Aorta (tissue), 5 donors: Measurements from ENCODE around the gene NR2E1. TPM values are rescaled to one million over a fixed set of nuclear protein-coding genes. Genes with fewer than 3 reads are reported as not detected.

Source experiments
- ATAC-seq: fragments of 200-7000 bp; cut with Tn5 transposase; one replicate; pipeline ENCODE4 v1.9.1; 2022; ENCODE audit warnings: moderate library complexity; ENCODE audit not compliant: low FRiP score
- DNase-seq, 2 donors: peaks; one replicate each; pipeline ENCODE4 v3.0.0-alpha.2; 2020
- H3K27ac ChIP-seq, 2 donors: one replicate each; pipeline ENCODE4 v1.5.1; 2013; ENCODE audit warnings: low read length in 2 of 2, mild to moderate bottlenecking in 2 of 2, moderate library complexity in 2 of 2, control low read depth in 1 of 2, inconsistent platforms in 1 of 2, low read depth in 1 of 2
- H3K27me3 ChIP-seq, 2 donors: one replicate each; pipeline ENCODE4 v1.6.1; 2013; ENCODE audit warnings: control low read depth in 1 of 2, low read length in 1 of 2, mild to moderate bottlenecking in 1 of 2, moderate library complexity in 1 of 2; ENCODE audit not compliant: insufficient read depth in 2 of 2, control insufficient read depth in 1 of 2
- H3K36me3 ChIP-seq, 2 donors: one replicate each; pipeline ENCODE4 v1.6.1; 2013; ENCODE audit warnings: control low read depth in 1 of 2, low read length in 1 of 2, mild to moderate bottlenecking in 1 of 2; ENCODE audit not compliant: insufficient read depth in 2 of 2, control insufficient read depth in 1 of 2
- H3K4me1 ChIP-seq, 2 donors: one replicate each; pipeline ENCODE4 v1.6.1; 2013; ENCODE audit warnings: low read length in 2 of 2, control low read depth in 1 of 2, mild to moderate bottlenecking in 1 of 2, moderate library complexity in 1 of 2; ENCODE audit not compliant: insufficient read depth in 2 of 2, control insufficient read depth in 1 of 2
- H3K4me3 ChIP-seq, 2 donors: one replicate each; pipeline ENCODE4 v1.5.1; 2013; ENCODE audit warnings: low read length in 2 of 2, control low read depth in 1 of 2, mild to moderate bottlenecking in 1 of 2
- H3K9me3 ChIP-seq: one replicate; pipeline ENCODE4 v1.6.1; 2013; ENCODE audit warnings: mild to moderate bottlenecking, low read length; ENCODE audit not compliant: control insufficient read depth
- WGBS, 2 donors: extraction: QIAGEN DNeasy Blood & Tissue Kit; methylation state at CpG; one replicate each; pipeline ENCODE4 v1.1.7; 2013; 5-methylcytosine and 5-hydroxymethylcytosine counted together
- intact Hi-C, 2 donors: fragments of 100-400 bp; cut with DNase I; formaldehyde crosslinking; loops; one replicate each; pipeline versions ENCODE4 v1.14.2 to v1.15.0; 2022
- polyA plus RNA-seq, 2 donors: library from polyadenylated mRNA; stranded (reverse); fragments of 200-250 nt; gene quantifications; one replicate each; pipeline ENCODE4 v1.2.3, GENCODE V29; 2013
- total RNA-seq, 2 donors: library from RNA; stranded (reverse); fragmentation: NEBNext Ultra II Directional; extraction: Animal tissue kit (Norgen Biotek cat#: 25700); gene quantifications; one replicate each; pipeline ENCODE4 v1.2.1, GENCODE V29; 2021
- donor health status: healthy with polysubstance abuse.
- donor health status: Bipolar disorder and iron deficiency.
- donor health status: DM: no; HTN: no; CAD: no.
- donor health status: DM: no; HTN: no; CAD: no.
- donor health status: DM: yes; HTN: yes; CAD: no.

The NR2E1 gene
- total and polyA plus RNA-seq, 4 donors = not detected

GRCh38 chr6:108194503-108194902, 28.7 kb downstream of the NR2E1 start:
- intact Hi-C loops = no loop called here
- 88% methylated on average over 8 of the region's 8 CpGs for WGBS, 2 donors
- Histone ChIP-seq H3K4me1 (no peaks in the 10 kb centered on the region), H3K4me3 (no peak overlapping the region), H3K27me3 (no peaks in the 10 kb centered on the region), H3K36me3 (no peaks in the 10 kb centered on the region), H3K9me3 (no peaks in the 10 kb centered on the region), H3K27ac (no peak overlapping the region)
- DNase-seq = no peak
- no peak for ATAC-seq

GRCh38 chr6:108195209-108195608, 29.4 kb downstream of the NR2E1 start:
- Histone ChIP-seq H3K27ac (no peak overlapping the region), H3K4me1 (no peaks in the 10 kb centered on the region), H3K4me3 (no peak overlapping the region), H3K27me3 (no peaks in the 10 kb centered on the region), H3K9me3 (no peaks in the 10 kb centered on the region), H3K36me3 (no peaks in the 10 kb centered on the region)
- WGBS, 2 donors = 94 to 95% methylated on average over 3 of the region's 3 CpGs
- DNase-seq (no peak), ATAC-seq (no peak)
- intact Hi-C loops = no loop called here

DNA sequence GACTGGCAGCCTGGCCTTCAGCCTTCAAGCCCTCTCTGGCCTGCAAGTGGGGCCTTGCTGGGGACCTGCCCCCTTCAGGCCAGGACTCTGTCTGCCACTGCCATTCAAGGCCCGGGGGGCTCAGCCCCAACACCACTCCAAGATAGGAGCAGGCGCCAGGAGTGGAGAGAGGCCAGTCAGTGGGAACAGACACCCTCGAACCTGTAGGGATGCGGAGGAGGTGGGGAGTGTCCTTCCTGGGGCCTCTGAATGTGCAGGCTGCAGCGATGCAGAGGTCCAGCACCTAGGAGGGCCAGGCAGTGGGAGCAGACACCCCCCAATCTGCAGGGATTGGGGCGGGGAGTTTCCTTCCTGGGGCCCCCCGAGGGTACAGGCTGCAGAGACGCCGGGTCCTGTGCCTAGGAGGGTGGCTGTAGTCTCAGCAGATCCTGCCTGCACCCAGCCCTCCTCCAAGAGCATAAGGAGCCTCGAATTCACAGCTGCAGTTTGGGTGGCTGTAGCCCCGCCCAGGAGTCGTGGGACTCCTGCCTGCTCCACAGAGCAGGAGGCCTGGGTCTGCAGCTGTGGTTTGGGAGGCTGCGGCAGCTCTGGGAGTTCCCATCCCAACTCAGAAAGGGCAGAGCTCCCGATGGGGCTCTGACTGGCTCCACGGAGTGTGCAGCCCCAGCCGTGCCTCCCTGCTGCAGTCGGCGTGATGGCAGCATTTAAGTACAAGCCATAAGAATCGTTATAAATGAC, 33.1 kb downstream of the NR2E1 start:
- DNase-seq (no peak), ATAC-seq (peak; percentile 15)
- no peaks in the 10 kb centered on the region for H3K27me3 ChIP-seq
- 87 to 88% methylated on average over 19 of the region's 19 CpGs for whole genome bisulfite sequencing, 2 donors
- intact Hi-C loops = no loop called here
- H3K4me1 ChIP-seq = no peaks in the 10 kb centered on the region
- H3K4me3 ChIP-seq = no peak overlapping the region
- no peak overlapping the region for H3K27ac ChIP-seq
- H3K9me3 ChIP-seq = no peaks in the 10 kb centered on the region
- no peaks in the 10 kb centered on the region for H3K36me3 ChIP-seq

DNA sequence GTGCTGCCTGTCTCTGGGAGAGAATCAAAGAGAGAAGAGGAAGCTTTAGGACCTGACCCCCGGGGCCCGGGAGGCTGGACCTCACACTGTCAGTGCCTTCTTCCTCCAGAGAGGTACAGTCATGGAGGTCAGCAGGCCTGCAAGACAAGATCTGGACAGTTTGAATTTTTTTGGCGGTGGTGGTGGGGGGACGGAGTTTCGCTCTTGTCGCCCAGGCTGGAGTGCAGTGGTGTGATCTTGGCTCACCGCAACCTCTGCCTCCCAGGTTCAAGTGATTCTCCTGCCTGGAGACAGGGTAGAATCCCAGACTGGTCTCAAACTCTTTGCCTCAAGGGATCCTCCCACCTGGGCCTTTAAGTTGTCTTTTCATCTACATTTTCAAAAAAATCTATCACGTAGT, 34.4 kb downstream of the NR2E1 start:
- no peaks in the 10 kb centered on the region for H3K4me1 ChIP-seq
- H3K36me3 ChIP-seq = no peaks in the 10 kb centered on the region
- no peak overlapping the region for H3K27ac ChIP-seq
- intact Hi-C loops = no loop called here
- H3K9me3 ChIP-seq = no peaks in the 10 kb centered on the region
- DNase-seq = no peak
- WGBS, 2 donors = 95% methylated on average over 8 of the region's 8 CpGs
- no peak overlapping the region for H3K4me3 ChIP-seq
- no peak for ATAC-seq
- H3K27me3 ChIP-seq = no peaks in the 10 kb centered on the region

GRCh38 chr6:108200631-108201030, 34.8 kb downstream of the NR2E1 start:
- no peak overlapping the region for H3K27ac ChIP-seq
- ATAC-seq (no peak), DNase-seq (no peak)
- H3K4me1 ChIP-seq = no peaks in the 10 kb centered on the region
- 71 to 74% methylated on average over 7 of the region's 7 CpGs for WGBS, 2 donors
- no peak overlapping the region for H3K4me3 ChIP-seq
- no peaks in the 10 kb centered on the region for H3K27me3 ChIP-seq
- H3K36me3 ChIP-seq = no peaks in the 10 kb centered on the region
- H3K9me3 ChIP-seq = no peaks in the 10 kb centered on the region
- intact Hi-C loops = no loop called here

DNA sequence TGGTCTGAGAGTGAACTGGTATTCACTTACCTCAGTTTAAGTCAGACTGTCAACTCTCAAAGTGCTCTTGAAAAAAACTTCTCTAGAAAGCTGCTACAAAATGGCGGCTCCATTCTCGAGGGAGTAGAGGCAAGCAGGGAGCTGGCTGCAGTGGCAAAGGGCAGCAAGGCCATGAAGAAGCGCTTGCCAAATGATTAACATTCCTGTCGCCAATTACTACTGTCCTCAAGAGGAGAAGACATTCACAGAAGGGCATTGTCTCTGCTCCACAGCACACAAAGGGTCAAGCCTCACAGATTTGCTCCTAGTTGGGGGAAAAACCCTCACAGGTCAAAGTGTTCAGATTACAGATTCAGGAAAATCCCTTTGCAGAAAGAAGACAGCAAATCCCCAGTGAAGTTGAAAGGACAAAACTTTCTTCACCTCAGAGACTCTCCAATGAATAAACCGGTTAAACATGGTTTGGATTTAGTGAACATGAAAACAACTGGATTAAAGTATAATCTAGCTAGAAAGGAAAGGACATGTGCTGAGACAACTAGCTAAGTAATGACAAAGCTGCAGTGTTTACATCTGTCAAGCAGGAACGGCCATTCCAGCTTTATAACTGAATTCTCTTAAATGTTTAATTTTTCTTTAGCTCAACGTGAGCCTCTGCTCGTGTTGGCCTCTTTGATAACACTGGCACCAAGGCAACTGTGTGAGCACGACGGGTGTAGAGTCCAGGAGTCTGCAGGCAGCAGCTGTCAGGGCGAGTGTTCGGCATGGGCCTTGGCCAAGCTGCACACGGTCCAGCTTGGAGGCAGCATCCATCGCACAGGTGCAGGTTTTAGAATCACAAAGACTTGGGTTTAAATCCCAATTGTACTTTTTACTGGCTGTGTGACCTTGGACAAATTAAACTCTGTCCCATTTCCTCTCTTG, 37.6 kb downstream of the NR2E1 start:
- intact Hi-C loops = no loop called here
- Histone ChIP-seq H3K4me1 (no peaks in the 10 kb centered on the region), H3K4me3 (no peak overlapping the region), H3K27ac (no peak overlapping the region), H3K36me3 (no peaks in the 10 kb centered on the region), H3K9me3 (no peaks in the 10 kb centered on the region), H3K27me3 (no peaks in the 10 kb centered on the region)
- WGBS, 2 donors = 63 to 64% methylated on average over 14 of the region's 14 CpGs
- ATAC-seq = no peak
- no peak for DNase-seq

- H3K27me3 ChIP-seq = no peaks in the 10 kb centered on the region
- no peaks in the 10 kb centered on the region for H3K4me1 ChIP-seq
- peaks cover 0 to 2% of the 10 kb centered on the region in 2 donors for H3K36me3 ChIP-seq
- ATAC-seq (no peak), DNase-seq (no peak)
- H3K4me3 ChIP-seq = no peak overlapping the region
- 90 to 94% methylated on average over 4 of the region's 4 CpGs for WGBS, 2 donors
- intact Hi-C loops = no loop called here
- H3K9me3 ChIP-seq = no peaks in the 10 kb centered on the region
- H3K27ac ChIP-seq = no peak overlapping the region
Observed at GRCh38 chr6:108207013-108207412, 41.2 kb downstream of the NR2E1 start.

- no peaks in the 10 kb centered on the region for H3K9me3 ChIP-seq
- ATAC-seq = no peak
- H3K27ac ChIP-seq = no peak overlapping the region
- no peak overlapping the region for H3K4me3 ChIP-seq
- H3K27me3 ChIP-seq = no peaks in the 10 kb centered on the region
- H3K4me1 ChIP-seq = no peaks in the 10 kb centered on the region
- WGBS, 2 donors = 97% methylated on average over 5 of the region's 5 CpGs
- intact Hi-C loops = no loop called here
- DNase-seq = no peak
- peaks cover 0 to 2% of the 10 kb centered on the region in 2 donors for H3K36me3 ChIP-seq
Observed at GRCh38 chr6:108209738-108210137, 43.9 kb downstream of the NR2E1 start.

DNA sequence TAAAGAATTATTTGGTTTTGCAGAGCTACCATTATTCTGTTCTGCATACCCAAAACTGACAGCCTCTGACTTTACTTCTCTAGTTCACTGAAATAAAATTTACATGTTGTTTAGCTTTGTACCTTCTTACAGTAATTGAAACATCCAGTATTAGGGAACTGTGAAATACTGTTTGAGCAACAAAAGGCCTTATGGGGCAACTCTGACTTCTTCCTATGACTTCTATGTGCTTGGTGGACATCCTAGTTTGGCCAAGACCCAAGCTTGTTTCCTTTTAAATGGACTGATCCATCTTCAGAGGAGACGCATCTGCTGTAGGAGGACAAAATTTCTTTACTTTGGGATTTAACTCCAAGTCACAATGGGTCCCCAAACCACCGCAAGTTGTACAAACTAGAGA, 44.7 kb downstream of the NR2E1 start:
- no peaks in the 10 kb centered on the region for H3K4me1 ChIP-seq
- no peaks in the 10 kb centered on the region for H3K9me3 ChIP-seq
- no peak overlapping the region for H3K4me3 ChIP-seq
- no peak for ATAC-seq
- intact Hi-C loops = no loop called here
- no peak for DNase-seq
- H3K36me3 ChIP-seq = peaks cover 0 to 2% of the 10 kb centered on the region in 2 donors
- H3K27ac ChIP-seq = no peak overlapping the region
- no peaks in the 10 kb centered on the region for H3K27me3 ChIP-seq
- 90 to 92% methylated on average over 2 of the region's 2 CpGs for WGBS, 2 donors
